ENCODE measurements around the gene CACNA2D1.

Gene CACNA2D1

DNA sequence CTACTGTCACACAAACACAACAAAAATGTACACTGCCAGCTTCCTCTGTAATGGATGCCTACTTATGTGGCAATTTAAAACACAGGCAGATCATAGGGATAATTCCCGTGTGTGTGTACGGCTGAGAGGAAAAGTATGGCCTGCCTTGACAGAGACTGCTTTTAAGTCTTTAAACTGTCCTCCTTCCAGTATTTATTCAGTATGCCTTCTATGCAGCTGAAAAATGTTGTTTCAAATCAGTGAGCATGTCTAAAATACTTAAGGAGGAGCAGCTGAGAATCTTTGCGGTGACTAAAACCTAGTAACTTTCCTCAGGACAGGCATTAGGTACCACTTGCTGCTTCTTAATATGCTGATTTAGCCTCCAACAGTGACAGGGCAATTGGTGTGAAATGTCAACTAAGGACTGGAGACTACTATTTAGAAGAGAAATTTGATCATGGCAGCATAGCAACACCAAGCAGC lies 126.3 kb downstream of the CACNA2D1 start:
- H3K27ac ChIP-seq, result no peak overlapping the region
- TF ChIP-seq CTCF (IDR thresholded peaks at IDR 0.05), result no peak
- no peak for TF ChIP-seq ZFX (IDR thresholded peaks at IDR 0.05; ENCODE audit: borderline replicate concordance)

- TF ChIP-seq CTCF (IDR thresholded peaks at IDR 0.05) (no peak), ZFX (IDR thresholded peaks at IDR 0.05; ENCODE audit: borderline replicate concordance) (no peak)
- no peak overlapping the region for H3K27ac ChIP-seq
These were observed 130.3 kb downstream of the CACNA2D1 start for GRCh38 chr7:82313269-82313668.

DNA sequence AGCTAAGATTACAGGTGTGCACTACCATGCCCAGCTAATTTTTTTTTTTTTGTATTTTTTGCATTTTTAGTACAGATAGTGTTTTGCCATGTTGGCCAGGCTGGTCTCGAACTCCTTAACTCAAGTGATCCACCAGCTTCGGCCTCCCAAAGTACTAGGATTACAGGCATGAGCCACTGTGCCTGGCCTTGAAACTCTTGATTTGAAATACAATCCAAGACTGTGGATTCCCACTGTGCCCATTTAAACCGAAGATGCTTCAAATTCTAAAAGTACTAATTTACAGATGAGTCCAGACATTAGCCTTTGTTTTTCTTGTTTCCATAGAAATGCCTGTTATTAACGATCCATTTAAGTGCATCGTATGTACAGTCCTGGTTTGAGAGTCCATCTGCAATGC lies 130.9 kb downstream of the CACNA2D1 start:
- H3K27ac ChIP-seq, result no peak overlapping the region
- TF ChIP-seq CTCF (IDR thresholded peaks at IDR 0.05) (no peak), ZFX (IDR thresholded peaks at IDR 0.05; ENCODE audit: borderline replicate concordance) (no peak)

DNA sequence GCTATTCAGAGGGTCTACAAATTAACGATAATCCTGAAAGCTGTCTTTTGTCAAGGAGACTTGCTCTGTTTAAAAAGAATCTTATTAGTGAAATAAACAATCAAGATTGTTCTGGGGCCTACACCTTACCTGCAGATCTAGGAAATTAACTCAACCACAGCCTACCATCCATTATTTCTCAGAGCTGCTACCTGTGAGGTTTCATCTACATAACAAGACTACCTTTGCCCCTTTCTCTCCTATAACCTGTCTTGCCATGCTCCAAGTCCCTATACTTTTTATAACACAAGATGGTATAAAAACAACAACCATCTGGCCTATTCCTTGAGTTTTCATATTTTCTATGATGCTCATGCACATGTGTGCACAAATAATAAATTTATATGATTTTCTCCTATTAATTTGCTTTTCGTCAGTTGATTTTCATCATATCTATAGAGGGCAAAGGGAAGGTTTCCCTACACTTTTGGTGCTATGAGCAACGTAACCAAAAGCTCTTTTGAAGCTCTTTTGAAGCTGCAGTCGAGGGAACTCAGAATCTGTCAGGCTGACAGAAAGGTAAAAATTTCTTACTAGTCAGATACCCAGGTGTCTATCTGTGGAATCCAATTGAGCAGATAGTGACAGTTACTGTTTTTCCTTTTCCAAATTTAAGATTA lies 138.1 kb downstream of the CACNA2D1 start:
- TF ChIP-seq ZFX (IDR thresholded peaks at IDR 0.05; ENCODE audit: borderline replicate concordance) (no peak), CTCF (IDR thresholded peaks at IDR 0.05) (no peak)
- no peak overlapping the region for H3K27ac ChIP-seq

DNA sequence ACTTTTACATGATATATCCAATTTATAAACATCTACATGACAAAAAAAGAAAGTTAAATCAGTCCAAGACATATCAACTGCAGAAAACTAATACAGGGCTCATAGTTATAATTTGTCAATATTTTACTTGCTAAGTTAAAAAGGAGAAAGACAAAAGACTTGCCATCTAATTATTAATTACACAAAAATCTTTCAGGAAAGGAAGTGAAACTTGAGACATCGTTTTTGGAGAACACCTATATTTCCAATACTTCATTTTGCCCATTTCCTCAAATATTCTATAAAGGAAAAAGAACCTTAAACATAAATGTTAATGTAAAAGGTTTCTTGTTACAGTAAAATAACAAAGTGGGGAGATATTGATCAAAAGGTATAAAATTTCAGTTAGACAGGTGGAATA lies 148.7 kb downstream of the CACNA2D1 start:
- TF ChIP-seq CTCF (IDR thresholded peaks at IDR 0.05) (no peak), ZFX (IDR thresholded peaks at IDR 0.05; ENCODE audit: borderline replicate concordance) (no peak)
- no peak overlapping the region for H3K27ac ChIP-seq

DNA sequence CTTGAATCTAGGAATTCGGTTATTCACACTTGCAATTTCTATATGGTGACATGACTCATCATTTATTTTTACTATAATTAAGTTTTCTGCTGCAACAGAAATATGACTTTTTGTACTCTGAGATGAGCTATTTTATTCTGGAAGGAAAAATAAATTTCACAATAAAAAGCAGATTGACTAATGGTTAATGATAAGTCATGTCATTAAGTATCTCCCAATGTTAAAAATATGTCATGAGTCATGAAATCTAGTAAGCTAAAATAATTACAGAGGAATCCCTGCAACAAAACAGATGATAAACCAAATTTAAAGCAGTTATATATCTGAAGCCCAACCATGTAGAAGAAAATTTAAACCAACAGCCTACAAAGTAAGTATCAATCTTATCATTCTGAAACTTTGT lies 149.2 kb downstream of the CACNA2D1 start:
- TF ChIP-seq CTCF (IDR thresholded peaks at IDR 0.05) (no peak), ZFX (IDR thresholded peaks at IDR 0.05; ENCODE audit: borderline replicate concordance) (no peak)
- no peak overlapping the region for H3K27ac ChIP-seq

DNA sequence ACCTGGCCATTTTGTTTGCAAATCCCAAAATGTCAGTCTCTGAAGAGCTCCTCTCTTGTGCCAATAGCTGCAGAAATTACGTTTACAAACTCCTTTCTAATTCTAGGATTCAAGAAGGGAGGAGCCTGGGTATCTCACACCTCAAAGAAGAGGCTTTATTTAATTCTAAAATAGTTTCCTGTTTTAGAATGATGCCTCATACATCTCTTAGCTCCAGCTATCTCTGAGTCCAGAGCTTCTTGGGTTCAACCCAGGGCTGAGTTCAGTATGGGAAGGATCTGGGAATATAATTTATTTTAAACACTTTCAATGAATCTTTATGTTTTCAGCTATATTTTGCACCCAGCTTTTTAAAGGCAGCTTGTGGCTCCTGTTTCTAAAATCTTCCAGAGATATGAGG lies 150.1 kb downstream of the CACNA2D1 start:
- H3K27ac ChIP-seq, result no peak overlapping the region
- no peak for TF ChIP-seq CTCF (IDR thresholded peaks at IDR 0.05)
- TF ChIP-seq ZFX (IDR thresholded peaks at IDR 0.05; ENCODE audit: borderline replicate concordance), result no peak

Measured in 22Rv1 (cell line).